CD4-positive, CD25-positive, alpha-beta regulatory T cell (primary cell): ENCODE results near the gene SNX6. TPM values are rescaled to one million over a fixed set of nuclear protein-coding genes. Genes with fewer than 3 reads are reported as not detected.

Experiments used
- ATAC-seq, 2 donors: fragments of 150-1000 bp; cut with Tn5 transposase; one replicate each; pipeline ENCODE4 v1.10.0; 2021; ENCODE audit warnings: low read depth in 2 of 2, moderate number of reproducible peaks in 2 of 2, moderate library complexity in 1 of 2
- DNase-seq, 3 donors: peaks; one replicate each; pipeline versions ENCODE4 v3.0.0 to v3.0.0-alpha.2; 2012 to 2022; ENCODE audit warnings: mixed read lengths in 1 of 3
- H3K27ac ChIP-seq: one replicate; pipeline ENCODE4 v1.7.0; 2013; ENCODE audit warnings: mild to moderate bottlenecking, low read length; ENCODE audit not compliant: insufficient read depth, poor library complexity, severe bottlenecking
- H3K27me3 ChIP-seq: one replicate; pipeline ENCODE4 v1.7.0; 2013; ENCODE audit warnings: low read length; ENCODE audit not compliant: control insufficient read depth, insufficient read depth
- H3K36me3 ChIP-seq: one replicate; pipeline ENCODE4 v1.7.0; 2013; ENCODE audit warnings: mild to moderate bottlenecking, low read length, moderate library complexity; ENCODE audit not compliant: control insufficient read depth, insufficient read depth
- H3K4me1 ChIP-seq: 2 replicates; pipeline ENCODE4 v1.7.0; 2013; ENCODE audit warnings: mild to moderate bottlenecking, low read length; ENCODE audit not compliant: insufficient read depth, control insufficient read depth, poor library complexity, severe bottlenecking
- H3K4me3 ChIP-seq: one replicate; pipeline ENCODE4 v1.7.0; 2013; ENCODE audit warnings: low read depth, mild to moderate bottlenecking, low read length, moderate library complexity
- H3K9me3 ChIP-seq, 2 experiments: 1 replicate in 1 of 2; 2 replicates in 1 of 2; pipeline ENCODE4 v1.7.0; 2013; ENCODE audit warnings: low read length in 2 of 2, mild to moderate bottlenecking in 1 of 2, moderate library complexity in 1 of 2; ENCODE audit not compliant: control insufficient read depth in 2 of 2
- H3K27ac Mint-ChIP-seq, 3 donors: one replicate each; pipeline ENCODE4 v1.8.0; 2020 to 2022; ENCODE audit warnings: mild to moderate bottlenecking in 3 of 3, mixed read lengths in 3 of 3, moderate library complexity in 2 of 3
- H3K27me3 Mint-ChIP-seq: one replicate; pipeline ENCODE4 v1.8.0; 2022; ENCODE audit warnings: mild to moderate bottlenecking, mixed read lengths
- H3K36me3 Mint-ChIP-seq: one replicate; pipeline ENCODE4 v1.8.0; 2020; ENCODE audit warnings: mixed read lengths
- H3K4me1 Mint-ChIP-seq, 4 donors: one replicate each; pipeline ENCODE4 v1.8.0; 2020 to 2022; ENCODE audit warnings: mixed read lengths in 4 of 4, mild to moderate bottlenecking in 1 of 4
- H3K4me3 Mint-ChIP-seq, 4 donors: one replicate each; pipeline ENCODE4 v1.8.0; 2020 to 2022; ENCODE audit warnings: mild to moderate bottlenecking in 4 of 4, mixed read lengths in 4 of 4, moderate library complexity in 3 of 4
- H3K9me3 Mint-ChIP-seq, 7 donors: one replicate each; pipeline ENCODE4 v1.8.0; 2020 to 2022; ENCODE audit warnings: mixed read lengths in 7 of 7, mild to moderate bottlenecking in 3 of 7, moderate library complexity in 2 of 7
- polyA plus RNA-seq, 4 donors: library from polyadenylated mRNA; unstranded; fragments of 300-500 nt; fragmentation: Illumina TruSeq; gene quantifications; one replicate each; pipeline ENCODE4 v1.2.3, GENCODE V29; 2021
- total RNA-seq: library from RNA; stranded (reverse); gene quantifications from one replicate; pipeline ENCODE4 v1.2.3, GENCODE V29; 2022

Gene SNX6
- total and polyA plus RNA-seq, 5 donors from 2014 or later: 88.7 to 171 (median 142) TPM

GRCh38 chr14:34592623-34593022 is 37.3 kb downstream of the SNX6 start:
- peaks cover 0 to 14% (median 5%) of the 10 kb centered on the region in 4 donors for H3K4me1 Mint-ChIP-seq
- peaks cover 29% of the 10 kb centered on the region for H3K36me3 Mint-ChIP-seq
- no peak for ATAC-seq
- no peak for DNase-seq
- no peaks in the 10 kb centered on the region for H3K4me1 ChIP-seq
- no peak overlapping the region for H3K27ac ChIP-seq
- no peaks in the 10 kb centered on the region for H3K27me3 ChIP-seq
- peaks cover 81% of the 10 kb centered on the region for H3K36me3 ChIP-seq
- H3K4me3 Mint-ChIP-seq: no peak overlapping the region
- H3K4me3 ChIP-seq: no peak overlapping the region
- H3K9me3 ChIP-seq: no peaks in the 10 kb centered on the region
- H3K27ac Mint-ChIP-seq: no peak overlapping the region
- H3K27me3 Mint-ChIP-seq: no peaks in the 10 kb centered on the region
- H3K9me3 Mint-ChIP-seq: no peaks in the 10 kb centered on the region

GRCh38 chr14:34583525-34583924 is 46.4 kb downstream of the SNX6 start:
- peaks cover 69% of the 10 kb centered on the region for H3K36me3 ChIP-seq
- DNase-seq: no peak
- H3K36me3 Mint-ChIP-seq: peaks cover 22% of the 10 kb centered on the region

GRCh38 chr14:34582117-34582680 is 47.7 kb downstream of the SNX6 start:
- no peaks in the 10 kb centered on the region for H3K27me3 ChIP-seq
- H3K36me3 Mint-ChIP-seq: peaks cover 26% of the 10 kb centered on the region
- H3K27ac ChIP-seq: no peak overlapping the region
- ATAC-seq (no peak), DNase-seq (no peak)
- no peaks in the 10 kb centered on the region for H3K4me1 ChIP-seq
- no peaks in the 10 kb centered on the region for H3K9me3 ChIP-seq
- H3K36me3 ChIP-seq: peaks cover 67% of the 10 kb centered on the region
- no peaks in the 10 kb centered on the region for H3K9me3 Mint-ChIP-seq
- no peak overlapping the region for H3K4me3 Mint-ChIP-seq
- no peaks in the 10 kb centered on the region for H3K27me3 Mint-ChIP-seq
- H3K4me3 ChIP-seq: no peak overlapping the region
- no peak overlapping the region for H3K27ac Mint-ChIP-seq
- H3K4me1 Mint-ChIP-seq: peaks cover 0 to 9% (median 4%) of the 10 kb centered on the region in 4 donors

More at GRCh38 chr14:34583525-34583924, 46.4 kb downstream of the SNX6 start:
- H3K9me3 ChIP-seq: no peaks in the 10 kb centered on the region
- H3K27me3 ChIP-seq: no peaks in the 10 kb centered on the region
- Mint-ChIP-seq H3K4me1 (peaks cover 0 to 9% (median 5%) of the 10 kb centered on the region in 4 donors), H3K27ac (no peak overlapping the region), H3K9me3 (no peaks in the 10 kb centered on the region), H3K27me3 (no peaks in the 10 kb centered on the region), H3K4me3 (no peak overlapping the region)
- H3K27ac ChIP-seq: no peak overlapping the region
- ATAC-seq: no peak
- no peak overlapping the region for H3K4me3 ChIP-seq
- no peaks in the 10 kb centered on the region for H3K4me1 ChIP-seq

- H3K36me3 Mint-ChIP-seq: peaks cover 27% of the 10 kb centered on the region
- peaks cover 0 to 9% (median 4%) of the 10 kb centered on the region in 4 donors for H3K4me1 Mint-ChIP-seq
- H3K27me3 ChIP-seq: no peaks in the 10 kb centered on the region
- no peaks in the 10 kb centered on the region for H3K9me3 ChIP-seq
- no peak overlapping the region for H3K4me3 ChIP-seq
- no peaks in the 10 kb centered on the region for H3K9me3 Mint-ChIP-seq
- ATAC-seq (no peak), DNase-seq (no peak)
- peaks cover 58% of the 10 kb centered on the region for H3K36me3 ChIP-seq
- no peaks in the 10 kb centered on the region for H3K27me3 Mint-ChIP-seq
- no peak overlapping the region for H3K27ac ChIP-seq
- no peaks in the 10 kb centered on the region for H3K4me1 ChIP-seq
- H3K4me3 Mint-ChIP-seq: no peak overlapping the region
- H3K27ac Mint-ChIP-seq: peak overlapping the region in 2 of 3 donors; percentile 36 to 52
Observed at GRCh38 chr14:34580381-34580780, 49.6 kb downstream of the SNX6 start.

DNA sequence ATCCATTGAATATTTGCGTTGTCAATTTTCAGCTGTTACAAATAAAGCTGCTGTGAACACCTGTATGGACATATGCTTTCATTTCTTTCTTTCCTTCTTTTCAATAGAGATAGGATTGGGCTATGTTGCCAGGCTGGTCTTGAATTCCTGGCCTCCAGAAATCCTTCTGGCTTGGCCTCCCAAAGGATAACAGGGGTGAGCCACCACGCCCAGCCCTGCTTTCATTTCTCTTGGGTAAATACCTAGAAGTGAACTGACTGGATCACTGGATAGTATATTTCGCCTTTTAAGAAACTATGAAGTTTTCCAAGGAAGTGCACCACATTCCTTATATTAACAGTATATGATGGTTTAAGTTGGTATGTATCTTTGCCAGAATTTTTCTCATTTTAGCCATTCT is 58.2 kb downstream of the SNX6 start:
- no peak for DNase-seq
- H3K27me3 Mint-ChIP-seq: no peaks in the 10 kb centered on the region
- Histone ChIP-seq H3K36me3 (peaks cover 56% of the 10 kb centered on the region), H3K27ac (no peak overlapping the region), H3K27me3 (no peaks in the 10 kb centered on the region), H3K9me3 (no peaks in the 10 kb centered on the region), H3K4me3 (no peak overlapping the region), H3K4me1 (no peaks in the 10 kb centered on the region)
- H3K4me1 Mint-ChIP-seq: peaks cover 0 to 5% (median 0%) of the 10 kb centered on the region in 4 donors
- H3K9me3 Mint-ChIP-seq: peaks cover 0 to 2% (median 0%) of the 10 kb centered on the region in 7 donors
- H3K4me3 Mint-ChIP-seq: no peak overlapping the region
- H3K27ac Mint-ChIP-seq: peak overlapping the region in 1 of 3 donors; percentile 69
- no peak for ATAC-seq
- H3K36me3 Mint-ChIP-seq: peaks cover 14% of the 10 kb centered on the region

DNA sequence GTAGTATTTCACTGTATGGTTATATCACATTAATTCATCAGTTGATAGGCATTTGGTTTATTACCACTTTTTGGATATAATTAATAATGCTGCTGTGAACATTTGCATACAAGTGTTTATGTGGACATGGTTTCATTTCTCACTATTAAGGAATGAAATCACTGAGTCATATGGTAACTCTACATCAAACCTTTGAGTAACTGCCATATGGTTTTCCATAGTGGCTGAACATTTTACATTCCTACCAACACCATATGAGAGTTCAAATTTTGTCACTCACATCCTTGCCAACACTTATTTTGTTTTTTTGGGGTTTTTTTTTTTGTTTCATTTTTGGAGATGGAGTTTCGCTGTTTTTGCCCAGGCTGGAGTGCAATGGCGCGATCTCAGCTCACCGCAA is 60.2 kb downstream of the SNX6 start:
- Mint-ChIP-seq H3K36me3 (peaks cover 14% of the 10 kb centered on the region), H3K27ac (no peak overlapping the region), H3K27me3 (no peaks in the 10 kb centered on the region), H3K9me3 (peaks cover 0 to 2% (median 0%) of the 10 kb centered on the region in 7 donors), H3K4me1 (peaks cover 0 to 5% (median 0%) of the 10 kb centered on the region in 4 donors), H3K4me3 (no peak overlapping the region)
- Histone ChIP-seq H3K27ac (no peak overlapping the region), H3K4me1 (no peaks in the 10 kb centered on the region), H3K36me3 (peaks cover 63% of the 10 kb centered on the region), H3K4me3 (no peak overlapping the region), H3K9me3 (no peaks in the 10 kb centered on the region), H3K27me3 (no peaks in the 10 kb centered on the region)
- ATAC-seq (no peak), DNase-seq (no peak)

DNA sequence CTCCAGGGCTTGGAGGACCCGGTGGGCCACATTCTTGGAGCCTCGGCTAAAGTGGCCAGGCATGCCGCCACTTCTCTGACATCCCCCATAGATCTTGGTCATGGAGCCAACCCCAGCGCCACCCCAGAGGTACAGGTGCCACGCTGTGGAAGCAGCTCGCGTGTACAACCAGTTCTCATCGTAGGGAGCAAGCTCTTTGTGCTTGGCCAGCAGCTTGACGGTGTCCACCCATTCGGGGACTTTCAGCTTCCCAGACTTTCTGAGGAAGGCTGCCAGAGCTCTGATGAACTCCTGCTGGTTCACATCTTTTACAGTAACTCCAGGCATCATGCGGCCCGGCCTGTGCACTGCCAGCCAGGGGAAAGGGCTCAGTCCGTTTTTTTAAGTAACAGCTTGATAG is 61.1 kb downstream of the SNX6 start:
- peaks cover 14% of the 10 kb centered on the region for H3K36me3 Mint-ChIP-seq
- peaks cover 0 to 5% (median 0%) of the 10 kb centered on the region in 4 donors for H3K4me1 Mint-ChIP-seq
- Histone ChIP-seq H3K27me3 (no peaks in the 10 kb centered on the region), H3K36me3 (peaks cover 67% of the 10 kb centered on the region), H3K27ac (no peak overlapping the region), H3K4me1 (no peaks in the 10 kb centered on the region), H3K4me3 (no peak overlapping the region), H3K9me3 (no peaks in the 10 kb centered on the region)
- no peak overlapping the region for H3K27ac Mint-ChIP-seq
- H3K27me3 Mint-ChIP-seq: no peaks in the 10 kb centered on the region
- ATAC-seq (no peak), DNase-seq (no peak)
- no peak overlapping the region for H3K4me3 Mint-ChIP-seq
- peaks cover 0 to 2% (median 0%) of the 10 kb centered on the region in 7 donors for H3K9me3 Mint-ChIP-seq

GRCh38 chr14:34562776-34563150 is 67.2 kb downstream of the SNX6 start:
- Mint-ChIP-seq H3K4me3 (no peak overlapping the region), H3K9me3 (peaks cover 0 to under 1% (median 0%) of the 10 kb centered on the region in 7 donors), H3K36me3 (peaks cover 6% of the 10 kb centered on the region), H3K4me1 (no peaks in the 10 kb centered on the region), H3K27me3 (no peaks in the 10 kb centered on the region), H3K27ac (no peak overlapping the region)
- H3K9me3 ChIP-seq: no peaks in the 10 kb centered on the region
- no peak overlapping the region for H3K4me3 ChIP-seq
- ATAC-seq: no peak
- peaks cover 36% of the 10 kb centered on the region for H3K36me3 ChIP-seq
- H3K27me3 ChIP-seq: no peaks in the 10 kb centered on the region
- no peak for DNase-seq
- H3K27ac ChIP-seq: no peak overlapping the region
- no peaks in the 10 kb centered on the region for H3K4me1 ChIP-seq
